BE2C (cell line): ENCODE results near the gene FAM163A. TPM values are rescaled to one million over a fixed set of nuclear protein-coding genes. Genes with fewer than 3 reads are reported as not detected.
"Not testable (repeated sequence)": the region's sequence is repeated elsewhere in the genome, so short reads cannot be mapped to it uniquely, and the experiment has no call there.

ENCODE experiments used
- DNase-seq: peaks from one replicate; pipeline ENCODE4 v3.0.0-alpha.2; 2020
- H3K27me3 ChIP-seq: fragments of 250-450 bp; sonication (Bioruptor Pico); 2 replicates; pipeline ENCODE4 v1.5.1; 2020; ENCODE audit warnings: mild to moderate bottlenecking
- H3K36me3 ChIP-seq: fragments of 250-450 bp; sonication (Bioruptor Pico); 2 replicates; pipeline ENCODE4 v1.5.1; 2020; ENCODE audit warnings: mild to moderate bottlenecking
- H3K4me1 ChIP-seq: fragments of 250-450 bp; sonication (Bioruptor Pico); 2 replicates; pipeline ENCODE4 v1.5.1; 2020
- H3K4me3 ChIP-seq: 2 replicates; pipeline ENCODE4 v1.5.1; 2011; ENCODE audit warnings: low read depth, low read length
- H3K9me3 ChIP-seq: fragments of 250-450 bp; sonication (Bioruptor Pico); 2 replicates; pipeline ENCODE4 v1.5.1; 2020
- polyA plus RNA-seq: library from polyadenylated mRNA; unstranded; fragments of >200 nt; gene quantifications from one replicate; pipeline ENCODE4 v1.2.1, GENCODE V29; 2012; ENCODE audit warnings: low read depth, missing spikeins; ENCODE audit not compliant: insufficient read length, insufficient read depth
- TF ChIP-seq, protein P1 (sequence below): IDR thresholded peaks from 2 replicates; pipeline ENCODE4 v1.5.1; 2012; ENCODE audit warnings: mild to moderate bottlenecking, low read depth, low read length

The FAM163A gene
- 46.9 TPM for polyA plus RNA-seq

DNA sequence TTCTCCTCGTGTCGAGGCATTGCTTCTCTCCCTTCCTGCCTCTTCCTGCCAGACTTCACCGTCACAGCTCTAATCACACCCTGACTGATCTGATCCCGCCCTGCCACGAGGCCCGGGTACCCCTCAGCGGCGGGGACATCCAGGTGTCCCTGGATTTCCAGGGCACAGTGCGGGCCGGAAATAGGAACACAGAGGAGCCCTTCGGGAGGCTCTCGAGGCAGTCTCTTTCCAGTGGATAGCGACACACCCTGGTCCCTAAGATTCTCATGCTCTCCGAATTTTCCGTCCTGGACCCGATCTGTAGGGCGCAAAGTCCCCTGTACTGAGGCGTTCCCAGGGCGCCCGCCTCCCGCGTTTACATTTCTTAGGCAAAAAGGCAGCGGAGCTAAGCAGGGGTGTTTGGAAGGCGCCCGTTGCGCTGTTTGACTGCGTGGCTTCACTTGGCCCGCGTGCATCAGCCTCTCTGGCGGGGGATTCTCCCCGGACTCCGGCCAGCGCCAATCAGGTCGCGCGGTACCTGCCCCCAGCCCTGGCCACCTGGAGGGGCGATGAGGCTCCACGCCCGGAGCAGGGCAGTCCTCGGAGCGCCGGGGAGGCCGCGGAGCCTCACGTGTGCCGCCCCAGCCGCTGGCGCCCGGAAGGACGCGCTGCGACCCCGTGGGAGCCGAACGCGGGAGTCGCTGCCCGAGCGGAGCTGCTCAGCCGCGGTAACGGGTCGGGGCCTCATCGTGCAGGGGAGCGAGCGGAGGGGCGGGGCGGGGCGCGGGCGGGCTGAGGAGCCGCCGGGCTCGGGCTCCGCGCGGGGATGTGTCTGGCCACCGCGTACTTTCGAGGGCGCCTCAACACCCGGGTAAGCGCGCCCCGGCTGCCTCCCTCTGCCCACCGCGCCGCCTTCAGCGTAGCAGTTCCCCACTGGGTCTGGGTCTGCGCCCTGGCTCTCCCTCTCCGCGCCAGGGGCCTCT lies at the start of gene FAM163A:
Gene FAM163A, plus strand, starts transcription at position 575 of the 962 bp plus-strand sequence. CDS start 69,807 bp downstream, outside the sequence.
- no peaks in the 10 kb centered on the region for H3K27me3 ChIP-seq
- peaks cover 14% of the 10 kb centered on the region for H3K4me1 ChIP-seq
- H3K4me3 ChIP-seq: peak within 1 kb of the TSS; percentile 84
- no peaks in the 10 kb centered on the region for H3K9me3 ChIP-seq
- peaks cover 8% of the 10 kb centered on the region for H3K36me3 ChIP-seq
- peak; percentile 80 for DNase-seq
- TF ChIP-seq, protein P1, sequence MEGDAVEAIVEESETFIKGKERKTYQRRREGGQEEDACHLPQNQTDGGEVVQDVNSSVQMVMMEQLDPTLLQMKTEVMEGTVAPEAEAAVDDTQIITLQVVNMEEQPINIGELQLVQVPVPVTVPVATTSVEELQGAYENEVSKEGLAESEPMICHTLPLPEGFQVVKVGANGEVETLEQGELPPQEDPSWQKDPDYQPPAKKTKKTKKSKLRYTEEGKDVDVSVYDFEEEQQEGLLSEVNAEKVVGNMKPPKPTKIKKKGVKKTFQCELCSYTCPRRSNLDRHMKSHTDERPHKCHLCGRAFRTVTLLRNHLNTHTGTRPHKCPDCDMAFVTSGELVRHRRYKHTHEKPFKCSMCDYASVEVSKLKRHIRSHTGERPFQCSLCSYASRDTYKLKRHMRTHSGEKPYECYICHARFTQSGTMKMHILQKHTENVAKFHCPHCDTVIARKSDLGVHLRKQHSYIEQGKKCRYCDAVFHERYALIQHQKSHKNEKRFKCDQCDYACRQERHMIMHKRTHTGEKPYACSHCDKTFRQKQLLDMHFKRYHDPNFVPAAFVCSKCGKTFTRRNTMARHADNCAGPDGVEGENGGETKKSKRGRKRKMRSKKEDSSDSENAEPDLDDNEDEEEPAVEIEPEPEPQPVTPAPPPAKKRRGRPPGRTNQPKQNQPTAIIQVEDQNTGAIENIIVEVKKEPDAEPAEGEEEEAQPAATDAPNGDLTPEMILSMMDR: peak; percentile 32

DNA sequence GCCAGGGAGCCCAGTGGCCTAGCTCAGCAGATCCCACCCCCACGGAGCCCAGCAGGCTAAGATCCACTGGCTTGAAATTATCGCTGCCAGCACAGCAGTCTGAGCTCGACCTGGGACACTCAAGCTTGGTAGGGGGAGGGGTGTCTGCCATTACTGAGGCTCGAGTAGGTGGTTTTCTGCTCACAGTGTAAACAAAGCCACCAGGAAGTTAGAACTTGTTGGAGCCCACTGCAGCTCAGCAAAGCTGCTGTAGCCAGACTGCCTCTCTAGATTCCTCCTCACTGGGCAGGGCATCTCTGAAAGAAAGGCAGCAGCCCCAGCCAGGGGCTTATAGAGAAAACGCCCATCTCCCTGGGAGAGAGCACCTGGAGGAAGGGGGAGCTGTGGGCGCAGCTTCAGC lies 48.6 kb upstream of the FAM163A start:
- not testable (repeated sequence) for H3K9me3 ChIP-seq, H3K4me3 ChIP-seq, H3K4me1 ChIP-seq, H3K36me3 ChIP-seq, DNase-seq
- H3K27me3 ChIP-seq: peaks cover 35% of the 10 kb centered on the region

DNA sequence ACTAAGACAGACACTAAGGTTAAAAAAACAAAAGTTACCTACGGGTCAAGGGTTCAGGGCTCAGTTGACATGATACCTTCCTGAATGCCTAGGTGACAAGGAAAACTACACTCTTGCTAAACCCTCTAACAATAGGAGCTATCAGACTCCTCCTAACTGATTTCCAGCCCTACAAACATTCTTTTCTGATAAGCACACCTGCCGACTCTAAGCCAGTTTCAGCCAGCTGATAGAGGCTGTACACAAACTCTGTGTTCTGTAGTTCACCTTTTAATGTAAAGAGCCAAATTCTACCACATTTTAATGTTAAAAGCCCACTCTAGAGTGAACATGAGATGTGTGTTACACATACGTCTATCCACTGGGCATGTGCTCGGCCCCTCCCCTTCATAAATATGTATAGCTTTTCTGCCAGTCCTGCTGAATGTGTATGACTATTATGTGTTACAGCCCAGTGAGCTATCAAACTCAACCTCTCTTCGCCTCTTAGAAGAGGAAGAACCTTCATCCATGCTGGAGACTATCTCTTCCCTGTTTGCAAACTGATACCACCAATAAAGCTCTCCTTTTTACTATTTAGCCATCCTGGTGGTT lies 40.0 kb upstream of the FAM163A start:
- no peaks in the 10 kb centered on the region for H3K36me3 ChIP-seq
- no peak for DNase-seq
- H3K4me1 ChIP-seq: no peaks in the 10 kb centered on the region
- H3K9me3 ChIP-seq: no peaks in the 10 kb centered on the region
- TF ChIP-seq, protein P1: no peak
- no peak overlapping the region for H3K4me3 ChIP-seq
- H3K27me3 ChIP-seq: no peaks in the 10 kb centered on the region; the same call in 1 of the 2 replicates

DNA sequence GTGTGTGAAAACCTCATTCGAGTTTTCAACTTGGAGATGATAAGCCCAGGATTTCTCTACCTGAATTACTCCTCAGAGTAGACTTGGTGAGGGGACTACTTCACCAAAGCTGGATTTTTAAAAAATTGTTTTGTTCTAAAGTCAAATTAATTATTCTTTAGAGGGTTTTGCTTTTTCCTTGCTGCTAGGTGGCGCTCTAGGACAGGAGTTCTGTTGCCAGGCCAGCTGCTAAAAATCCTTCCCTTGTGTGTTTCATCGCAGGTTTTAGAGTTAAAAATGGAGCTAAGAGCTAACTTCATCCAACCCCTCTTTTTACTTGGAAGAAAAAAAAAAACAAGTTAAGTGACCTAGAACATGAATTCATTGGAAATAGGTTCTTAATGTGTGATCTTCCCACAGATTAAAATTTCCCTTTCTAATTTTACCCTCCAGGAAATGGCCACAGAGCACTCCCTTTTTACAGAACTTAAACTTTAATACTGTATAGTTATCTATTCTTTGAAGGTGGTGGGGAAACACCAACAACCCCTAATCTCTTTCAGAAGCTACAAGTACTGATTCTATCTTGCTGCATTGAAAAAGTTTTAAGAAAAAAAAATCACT lies 36.7 kb upstream of the FAM163A start:
- Histone ChIP-seq H3K4me1 (peaks cover 20% of the 10 kb centered on the region), H3K9me3 (no peaks in the 10 kb centered on the region), H3K36me3 (no peaks in the 10 kb centered on the region), H3K4me3 (no peak overlapping the region), H3K27me3 (no peaks in the 10 kb centered on the region)
- DNase-seq: peak; percentile 71
- TF ChIP-seq, protein P1: peak; percentile 85

DNA sequence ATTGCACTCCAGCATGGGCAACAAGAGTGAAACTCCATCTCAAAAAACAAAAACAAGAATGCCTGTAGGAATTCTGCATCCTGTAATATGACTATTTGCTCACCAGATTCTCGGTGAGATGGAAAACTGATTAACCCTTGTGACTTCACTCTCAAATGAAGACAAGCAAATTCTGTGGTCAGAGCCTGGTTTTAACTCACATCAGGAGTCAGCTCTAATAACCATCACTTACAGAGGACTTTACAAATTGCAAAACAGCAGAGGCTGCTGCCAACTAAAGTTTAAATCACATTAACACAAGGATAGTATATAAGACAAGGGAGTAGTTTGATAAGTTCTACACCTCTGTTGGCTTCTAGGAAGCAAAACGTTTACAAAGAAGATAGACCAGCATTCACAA lies 35.7 kb upstream of the FAM163A start:
- DNase-seq: no peak
- Histone ChIP-seq H3K4me1 (peaks cover 20% of the 10 kb centered on the region), H3K4me3 (no peak overlapping the region), H3K9me3 (no peaks in the 10 kb centered on the region; the same call in 1 of the 2 replicates), H3K36me3 (no peaks in the 10 kb centered on the region), H3K27me3 (no peaks in the 10 kb centered on the region)
- TF ChIP-seq, protein P1: no peak

DNA sequence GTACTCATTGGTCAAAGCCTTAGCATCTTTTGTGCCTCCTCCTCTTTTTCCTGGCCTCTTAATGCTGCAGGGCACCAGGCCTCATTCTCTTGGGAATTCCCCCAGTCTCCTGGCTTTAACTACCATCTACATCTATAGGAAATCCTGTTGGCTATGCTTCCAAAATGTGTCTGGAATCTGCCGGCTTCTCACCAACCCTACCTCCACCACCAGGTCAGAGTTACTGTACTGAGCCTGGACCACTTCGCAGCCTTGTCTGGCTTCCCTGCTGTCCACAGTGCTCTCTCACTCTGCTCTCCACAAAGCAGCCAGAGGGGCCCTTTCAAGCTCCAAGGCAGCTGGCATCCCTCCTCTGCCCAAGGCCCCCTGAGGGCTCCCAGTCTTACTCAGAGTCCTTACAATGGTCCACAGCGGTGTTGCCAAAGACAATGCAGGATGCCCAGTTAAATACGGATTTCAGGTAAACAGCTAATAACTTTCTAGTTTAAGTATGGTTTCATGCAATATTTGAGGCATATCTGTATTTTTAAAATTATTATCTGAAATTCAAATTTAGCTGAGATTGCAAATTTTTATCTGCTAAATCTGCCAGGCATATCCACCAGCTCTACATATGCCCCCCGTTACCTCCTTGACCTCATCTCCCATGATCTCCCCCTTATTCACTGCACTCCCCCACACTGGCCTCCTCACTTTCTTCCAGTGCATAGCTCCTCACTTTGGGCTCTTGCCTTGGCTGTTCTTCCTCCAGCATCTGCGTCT lies 34.5 kb upstream of the FAM163A start:
- Histone ChIP-seq H3K36me3 (no peaks in the 10 kb centered on the region), H3K9me3 (no peaks in the 10 kb centered on the region; the same call in 1 of the 2 replicates), H3K4me3 (no peak overlapping the region), H3K27me3 (no peaks in the 10 kb centered on the region), H3K4me1 (peaks cover 20% of the 10 kb centered on the region)
- peak; percentile 62 for DNase-seq
- TF ChIP-seq, protein P1: no peak
